Neural progenitor cell (in vitro differentiated cells): ENCODE measurements around the gene DHRS4L2.
"Not testable (repeated sequence)": the region's sequence is repeated elsewhere in the genome, so short reads cannot be mapped to it uniquely, and the experiment has no call there.

Source experiments
- EZH2 ChIP-seq: fragments of 200-600 bp; sonication (generic); IDR thresholded peaks from 2 replicates; pipeline ENCODE4 v1.6.1; 2017; ENCODE audit warnings: antibody characterized with exemption, mild to moderate bottlenecking, moderate library complexity
- EZH2phosphoT487 ChIP-seq: fragments of 200-600 bp; sonication (generic); IDR thresholded peaks from 2 replicates; pipeline ENCODE4 v1.6.1; 2017; ENCODE audit warnings: antibody characterized with exemption
- TF ChIP-seq, protein P1 (sequence below): fragments of 200-600 bp; sonication (generic); IDR thresholded peaks from 2 replicates; pipeline ENCODE4 v1.5.1; 2017; ENCODE audit warnings: antibody characterized with exemption, mild to moderate bottlenecking

DNA sequence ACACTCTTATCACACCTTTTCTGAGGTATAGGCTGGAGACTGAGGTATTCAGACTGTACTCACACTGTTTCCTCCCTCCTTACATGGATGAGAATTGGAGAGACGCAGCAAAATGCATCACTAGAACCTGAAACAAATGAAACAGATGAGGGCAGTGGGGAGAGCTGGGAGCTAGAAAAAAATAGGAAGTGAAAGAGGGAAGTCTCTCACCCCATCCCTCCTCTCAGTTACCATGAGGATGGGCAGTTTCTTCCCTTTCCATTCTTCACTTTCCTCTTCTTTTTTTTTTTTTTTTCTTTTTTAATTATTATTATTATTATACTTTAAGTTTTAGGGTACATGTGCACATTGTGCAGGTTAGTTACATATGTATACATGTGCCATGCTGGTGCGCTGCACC is 12.9 kb downstream of the DHRS4L2 start:
- not testable (repeated sequence) for TF ChIP-seq EZH2, EZH2phosphoT487
- TF ChIP-seq, protein P1, sequence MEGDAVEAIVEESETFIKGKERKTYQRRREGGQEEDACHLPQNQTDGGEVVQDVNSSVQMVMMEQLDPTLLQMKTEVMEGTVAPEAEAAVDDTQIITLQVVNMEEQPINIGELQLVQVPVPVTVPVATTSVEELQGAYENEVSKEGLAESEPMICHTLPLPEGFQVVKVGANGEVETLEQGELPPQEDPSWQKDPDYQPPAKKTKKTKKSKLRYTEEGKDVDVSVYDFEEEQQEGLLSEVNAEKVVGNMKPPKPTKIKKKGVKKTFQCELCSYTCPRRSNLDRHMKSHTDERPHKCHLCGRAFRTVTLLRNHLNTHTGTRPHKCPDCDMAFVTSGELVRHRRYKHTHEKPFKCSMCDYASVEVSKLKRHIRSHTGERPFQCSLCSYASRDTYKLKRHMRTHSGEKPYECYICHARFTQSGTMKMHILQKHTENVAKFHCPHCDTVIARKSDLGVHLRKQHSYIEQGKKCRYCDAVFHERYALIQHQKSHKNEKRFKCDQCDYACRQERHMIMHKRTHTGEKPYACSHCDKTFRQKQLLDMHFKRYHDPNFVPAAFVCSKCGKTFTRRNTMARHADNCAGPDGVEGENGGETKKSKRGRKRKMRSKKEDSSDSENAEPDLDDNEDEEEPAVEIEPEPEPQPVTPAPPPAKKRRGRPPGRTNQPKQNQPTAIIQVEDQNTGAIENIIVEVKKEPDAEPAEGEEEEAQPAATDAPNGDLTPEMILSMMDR: not testable (repeated sequence)
